IMR-90 (cell line): Measurements from ENCODE around the gene LENG9. TPM values are rescaled to one million over a fixed set of nuclear protein-coding genes. Genes with fewer than 3 reads are reported as not detected.

Experiments
- ATAC-seq: fragments of 200-7000 bp; cut with Tn5 transposase; 2 replicates; pipeline ENCODE4 v1.9.1; 2020; ENCODE audit warnings: low read depth, mild to moderate bottlenecking, moderate library complexity
- BruUV-seq: library from RNA; stranded (reverse); fragments of 400-500 nt; replicated peaks from 2 replicates; lab custom pipeline; 2021; lab: Mats Ljungman, UMichigan
- CTCF ChIA-PET: fragments of 300-600 bp; formaldehyde crosslinking; extraction: SDS; loops from one replicate; lab custom pipeline; 2021; ENCODE audit warnings: antibody characterized with exemption; lab: Yijun Ruan, JAX
- POLR2A ChIA-PET: fragments of 300-600 bp; sonication (Branson Sonifier 250); formaldehyde crosslinking; loops from one replicate; lab custom pipeline; 2022; ENCODE audit warnings: antibody characterized with exemption; ENCODE audit not compliant: unreplicated experiment; lab: Charles Lee
- DNase-seq: peaks from one replicate; pipeline ENCODE4 v3.0.0; 2013
- H2AFZ ChIP-seq: replicated peaks from 2 replicates; pipeline ENCODE3; 2013; ENCODE audit warnings: low read length, mild to moderate bottlenecking; ENCODE audit not compliant: poor library complexity
- H2AK5ac ChIP-seq: 2 replicates; pipeline ENCODE4 v1.6.1; 2013; ENCODE audit warnings: low read depth, low read length, inconsistent platforms
- H2AK9ac ChIP-seq: replicated peaks from 2 replicates; pipeline ENCODE3; 2013; ENCODE audit warnings: mild to moderate bottlenecking, low read depth, low read length, moderate library complexity; ENCODE audit not compliant: poor library complexity
- H2BK120ac ChIP-seq: 2 replicates; pipeline ENCODE4 v1.6.1; 2013; ENCODE audit warnings: low read depth, low read length, inconsistent platforms
- H2BK15ac ChIP-seq: 3 replicates; pipeline ENCODE4 v1.6.1; 2013; ENCODE audit warnings: low read depth, low read length, inconsistent platforms
- H2BK20ac ChIP-seq: 2 replicates; pipeline ENCODE4 v1.6.1; 2013; ENCODE audit warnings: low read depth, mild to moderate bottlenecking, inconsistent platforms, low read length, moderate library complexity
- H2BK5ac ChIP-seq: 2 replicates; pipeline ENCODE4 v1.6.1; 2013; ENCODE audit warnings: mild to moderate bottlenecking, low read depth, low read length, inconsistent platforms; ENCODE audit not compliant: poor library complexity, severe bottlenecking
- H3K14ac ChIP-seq: replicated peaks from 2 replicates; pipeline ENCODE4 v1.6.1; 2013; ENCODE audit warnings: low read depth, low read length, inconsistent platforms
- H3K18ac ChIP-seq: 2 replicates; pipeline ENCODE4 v1.6.1; 2013; ENCODE audit warnings: low read depth, low read length, control low read depth
- H3K23ac ChIP-seq: 2 replicates; pipeline ENCODE4 v1.6.1; 2013; ENCODE audit warnings: low read depth, low read length, inconsistent platforms
- H3K27ac ChIP-seq: 2 replicates; pipeline ENCODE4 v1.5.1; 2013; ENCODE audit warnings: mild to moderate bottlenecking, control low read depth, low read length; ENCODE audit not compliant: insufficient read depth
- H3K27me3 ChIP-seq: 2 replicates; pipeline ENCODE4 v1.6.1; 2013; ENCODE audit warnings: low read length; ENCODE audit not compliant: control insufficient read depth, insufficient read depth
- H3K36me3 ChIP-seq: 2 replicates; pipeline ENCODE4 v1.6.1; 2013; ENCODE audit warnings: low read length, mixed read lengths; ENCODE audit not compliant: control insufficient read depth, insufficient read depth
- H3K4ac ChIP-seq: 2 replicates; pipeline ENCODE4 v1.6.1; 2013; ENCODE audit warnings: low read depth, low read length, inconsistent platforms
- H3K4me1 ChIP-seq: 2 replicates; pipeline ENCODE4 v1.6.1; 2013; ENCODE audit warnings: low read length, mixed read lengths; ENCODE audit not compliant: control insufficient read depth, insufficient read depth
- H3K4me2 ChIP-seq: 2 replicates; pipeline ENCODE4 v1.6.1; 2013; ENCODE audit warnings: low read depth, mild to moderate bottlenecking, control low read depth, low read length, moderate library complexity
- H3K4me3 ChIP-seq: 2 replicates; pipeline ENCODE4 v1.5.1; 2013; ENCODE audit warnings: low read depth, mild to moderate bottlenecking, control low read depth, low read length, moderate library complexity; ENCODE audit not compliant: insufficient read depth
- H3K56ac ChIP-seq: 2 replicates; pipeline ENCODE4 v1.6.1; 2013; ENCODE audit warnings: low read length, inconsistent platforms; ENCODE audit not compliant: insufficient read depth; ENCODE audit errors: extremely low read depth
- H3K79me1 ChIP-seq, 2 experiments: 2 replicates each; pipeline ENCODE4 v1.6.1; 2013; ENCODE audit warnings: low read length in 2 of 2, inconsistent platforms in 1 of 2, low read depth in 1 of 2
- H3K9ac ChIP-seq: 2 replicates; pipeline ENCODE4 v1.6.1; 2013; ENCODE audit warnings: low read depth, low read length, control low read depth
- H3K9me1 ChIP-seq: 2 replicates; pipeline ENCODE4 v1.6.1; 2013; ENCODE audit warnings: low read length, inconsistent platforms; ENCODE audit not compliant: insufficient read depth
- H3K9me3 ChIP-seq: 2 replicates; pipeline ENCODE4 v1.6.1; 2013; ENCODE audit warnings: low read length; ENCODE audit not compliant: control insufficient read depth, insufficient read depth
- H4K20me1 ChIP-seq: 2 replicates; pipeline ENCODE4 v1.6.1; 2013; ENCODE audit warnings: low read length, inconsistent platforms; ENCODE audit not compliant: insufficient read depth
- H4K5ac ChIP-seq: 2 replicates; pipeline ENCODE4 v1.6.1; 2013; ENCODE audit warnings: mild to moderate bottlenecking, low read depth, low read length, control low read depth
- H4K8ac ChIP-seq, 2 experiments: 2 replicates each; pipeline ENCODE4 v1.6.1; 2013; ENCODE audit warnings: low read depth in 2 of 2, low read length in 2 of 2, control low read depth in 1 of 2, inconsistent platforms in 1 of 2
- H4K91ac ChIP-seq: 2 replicates; pipeline ENCODE4 v1.6.1; 2013; ENCODE audit warnings: low read depth, low read length, inconsistent platforms; ENCODE audit not compliant: insufficient read depth
- CHD1 ChIP-seq: IDR thresholded peaks from 2 replicates; pipeline ENCODE4 v1.6.1; 2012; ENCODE audit warnings: low read depth, low read length, improper control_type of control experiment
- FOS ChIP-seq: fragments of 150-350 bp; IDR thresholded peaks from 2 replicates; pipeline ENCODE4 v1.6.1; 2016; ENCODE audit warnings: low read depth, low read length
- MAZ ChIP-seq: IDR thresholded peaks from 2 replicates; pipeline ENCODE4 v1.6.1; 2012; ENCODE audit warnings: low read depth, mild to moderate bottlenecking, low read length, improper control_type of control experiment, moderate library complexity, borderline replicate concordance
- RAD21 ChIP-seq: IDR thresholded peaks from 2 replicates; pipeline ENCODE4 v1.6.1; 2012; ENCODE audit warnings: low read length, improper control_type of control experiment
- WGBS, 2 experiments: methylation state at CpG; one replicate each; pipeline versions ENCODE4 v1.1.5 to v1.1.7; 2013; ENCODE audit warnings: missing lambda C conversion rate in 2 of 2; ENCODE audit not compliant: insufficient read length in 1 of 2; ENCODE audit errors: extremely low coverage in 2 of 2; 5-methylcytosine and 5-hydroxymethylcytosine counted together
- dilution Hi-C: fragments of 300-500 bp; cut with HindIII; formaldehyde crosslinking; loops from one replicate; pipeline ENCODE4 v1.14.3; 2018; ENCODE audit warnings: low sequenced_read_pairs; ENCODE audit not compliant: unreplicated experiment
- in situ Hi-C: fragments of 300-500 bp; cut with MboI; formaldehyde crosslinking; loops from 3 replicates; pipeline ENCODE4 v1.14.3; 2019; ENCODE audit warnings: low sequenced_read_pairs, inconsistent platforms, mixed read lengths
- intact Hi-C: fragments of 100-400 bp; cut with micrococcal nuclease; formaldehyde crosslinking; loops from 2 replicates; pipeline ENCODE4 v1.10.0; 2022
- polyA plus RNA-seq, 3 experiments: library from polyadenylated mRNA; depleted of rRNA; stranded (reverse); fragments of >200 nt; gene quantifications; 2 replicates each; pipeline ENCODE4 v1.2.3, GENCODE V29; 2012; ENCODE audit warnings: low replicate concordance in 1 of 3
- total RNA-seq: library from RNA; depleted of rRNA; stranded (reverse); fragments of >200 nt; gene quantifications from 2 replicates; pipeline ENCODE4 v1.2.3, GENCODE V29; 2012
- TF ChIP-seq, protein P1 (sequence below): fragments of 150-350 bp; IDR thresholded peaks from 2 replicates; pipeline ENCODE4 v1.6.1; 2016; ENCODE audit warnings: low read depth, mild to moderate bottlenecking, low read length, moderate library complexity, borderline replicate concordance

Gene LENG9
- total and polyA plus RNA-seq, 2 of the 4 experiments (the other 2 are of a cell fraction), result 0.94 to 1.1 TPM

DNA sequence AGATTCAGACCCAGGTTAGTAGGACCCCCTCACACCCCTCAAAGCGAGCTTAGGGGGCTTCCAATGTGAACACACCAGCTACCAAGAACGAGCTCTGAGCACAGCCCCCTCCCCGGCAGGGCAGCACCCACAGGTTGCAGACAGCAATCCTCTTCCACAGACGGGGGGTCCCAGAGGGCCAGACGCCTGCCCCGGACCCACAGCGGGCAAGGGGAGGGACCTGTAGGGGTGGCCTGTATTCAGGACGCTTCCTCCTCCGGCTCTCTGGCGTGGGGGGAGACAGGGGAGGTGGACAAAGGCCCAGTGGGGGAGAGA lies 43.6 kb downstream of the LENG9 start:
- Histone ChIP-seq H3K9ac (no peak overlapping the region), H3K4me3 (no peak overlapping the region), H2AK9ac (no peak overlapping the region), H3K9me3 (no peaks in the 10 kb centered on the region), H2BK5ac (no peak overlapping the region), H4K20me1 (no peaks in the 10 kb centered on the region), H2BK15ac (no peak overlapping the region), H2BK20ac (no peak overlapping the region), H3K79me1 (no peaks in the 10 kb centered on the region), H3K36me3 (no peaks in the 10 kb centered on the region), H2AK5ac (no peak overlapping the region), H4K91ac (no peak overlapping the region), H2BK120ac (no peak overlapping the region), H3K18ac (no peak overlapping the region), H3K14ac (no peak overlapping the region), H3K9me1 (peaks cover 3% of the 10 kb centered on the region; the same call in 1 of the 2 replicates), H3K27me3 (peaks cover 31% of the 10 kb centered on the region), H3K4me2 (no peak overlapping the region), H2AFZ (no peak overlapping the region), H3K56ac (no peak overlapping the region), H3K4me1 (no peaks in the 10 kb centered on the region), H4K8ac (no peak overlapping the region), H3K23ac (no peak overlapping the region), H3K4ac (no peak overlapping the region), H4K5ac (no peak overlapping the region), H3K27ac (no peak overlapping the region)
- ATAC-seq (no peak), DNase-seq (no peak)
- ChIA-PET CTCF (no interaction called here), POLR2A (no interaction called here)
- intact Hi-C loops (no loop called here), dilution Hi-C loops (no loop called here), in situ Hi-C loops (no loop called here)
- no peak for TF ChIP-seq CHD1
- TF ChIP-seq, protein P1, sequence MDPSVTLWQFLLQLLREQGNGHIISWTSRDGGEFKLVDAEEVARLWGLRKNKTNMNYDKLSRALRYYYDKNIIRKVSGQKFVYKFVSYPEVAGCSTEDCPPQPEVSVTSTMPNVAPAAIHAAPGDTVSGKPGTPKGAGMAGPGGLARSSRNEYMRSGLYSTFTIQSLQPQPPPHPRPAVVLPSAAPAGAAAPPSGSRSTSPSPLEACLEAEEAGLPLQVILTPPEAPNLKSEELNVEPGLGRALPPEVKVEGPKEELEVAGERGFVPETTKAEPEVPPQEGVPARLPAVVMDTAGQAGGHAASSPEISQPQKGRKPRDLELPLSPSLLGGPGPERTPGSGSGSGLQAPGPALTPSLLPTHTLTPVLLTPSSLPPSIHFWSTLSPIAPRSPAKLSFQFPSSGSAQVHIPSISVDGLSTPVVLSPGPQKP, result no peak
- no peak for TF ChIP-seq MAZ
- no peak for TF ChIP-seq RAD21
- TF ChIP-seq FOS, result no peak
- WGBS, 2 experiments, result no CpG with 5 or more reads among the region's 10 CpGs
- no TSS peak for BruUV-seq
